Neural cell (in vitro differentiated cells): Measurements from ENCODE around the gene SMPDL3A.

Experiments used
- CTCF ChIP-seq: fragments of 450-650 bp; IDR thresholded peaks from 2 replicates; pipeline ENCODE4 v1.5.1; 2014; ENCODE audit warnings: antibody characterized with exemption, mild to moderate bottlenecking, moderate library complexity; ENCODE audit not compliant: poor library complexity, severe bottlenecking
- EP300 ChIP-seq: fragments of 450-650 bp; conservative IDR thresholded peaks from 2 replicates; pipeline ENCODE4 v1.6.1; 2014; ENCODE audit warnings: antibody characterized with exemption, mild to moderate bottlenecking, moderate library complexity; ENCODE audit not compliant: poor library complexity, severe bottlenecking
- EZH2 ChIP-seq: fragments of 200-600, 300-800 bp; shearing (Covaris generic), sonication (generic); IDR thresholded peaks from 2 replicates; pipeline ENCODE4 v1.6.1; 2014; ENCODE audit warnings: antibody characterized with exemption, low read length, borderline replicate concordance, mild to moderate bottlenecking; ENCODE audit not compliant: insufficient read depth, poor library complexity, severe bottlenecking
- MXI1 ChIP-seq: fragments of 450-650 bp; conservative IDR thresholded peaks from 2 replicates; pipeline ENCODE4 v1.6.1; 2014; ENCODE audit warnings: antibody characterized with exemption, mild to moderate bottlenecking; ENCODE audit not compliant: poor library complexity, severe bottlenecking
- POLR2AphosphoS5 ChIP-seq: IDR thresholded peaks from 2 replicates; pipeline ENCODE4 v1.6.1; 2012
- RAD21 ChIP-seq: fragments of 450-650 bp; conservative IDR thresholded peaks from 2 replicates; pipeline ENCODE4 v1.6.1; 2014; ENCODE audit warnings: antibody characterized with exemption, mild to moderate bottlenecking, moderate library complexity
- REST ChIP-seq: IDR thresholded peaks from 2 replicates; pipeline ENCODE4 v1.6.1; 2012; ENCODE audit warnings: borderline replicate concordance
- SMC3 ChIP-seq: fragments of 450-650 bp; conservative IDR thresholded peaks from 2 replicates; pipeline ENCODE4 v1.6.1; 2014; ENCODE audit warnings: antibody characterized with exemption, mild to moderate bottlenecking, moderate library complexity; ENCODE audit not compliant: poor library complexity
- TAF1 ChIP-seq: IDR thresholded peaks from 2 replicates; pipeline ENCODE4 v1.6.1; 2012; ENCODE audit warnings: low read depth

- TF ChIP-seq CTCF (no peak), SMC3 (no peak), EZH2 (no peak), RAD21 (no peak), EP300 (no peak), POLR2AphosphoS5 (no peak), TAF1 (no peak), REST (no peak), MXI1 (no peak)
These were observed 41.5 kb upstream of the SMPDL3A start for GRCh38 chr6:122747573-122747972.
